Measurements from ENCODE around the gene CHCT1.

GRCh38 chr17:60398227-60398959 lies 23.9 kb upstream of the CHCT1 start:
- TF ChIP-seq CTCF (IDR thresholded peaks at IDR 0.05) (no peak), TCF7L2 (IDR thresholded peaks at IDR 0.05; ENCODE audit: low read depth, low read length) (no peak), POLR2AphosphoS5 (IDR thresholded peaks at IDR 0.05; ENCODE audit: low read depth, low read length) (no peak), SIN3A (IDR thresholded peaks at IDR 0.05; ENCODE audit: borderline replicate concordance, insufficient read depth, low read depth, low read length) (no peak)

Data from Panc1 (cell line).